NOMO-1 treated with dmso at 0.1 percent for 144 hours (cell line): ENCODE data around the gene ARHGAP31.
"Not testable (repeated sequence)": the region's sequence is repeated elsewhere in the genome, so short reads cannot be mapped to it uniquely, and the experiment has no call there.

ENCODE experiments used
- DNase-seq: peaks from one replicate; lab custom pipeline; 2025; ENCODE audit not compliant: unreplicated experiment; lab: John Stamatoyannopoulos, UW

Gene ARHGAP31

DNA sequence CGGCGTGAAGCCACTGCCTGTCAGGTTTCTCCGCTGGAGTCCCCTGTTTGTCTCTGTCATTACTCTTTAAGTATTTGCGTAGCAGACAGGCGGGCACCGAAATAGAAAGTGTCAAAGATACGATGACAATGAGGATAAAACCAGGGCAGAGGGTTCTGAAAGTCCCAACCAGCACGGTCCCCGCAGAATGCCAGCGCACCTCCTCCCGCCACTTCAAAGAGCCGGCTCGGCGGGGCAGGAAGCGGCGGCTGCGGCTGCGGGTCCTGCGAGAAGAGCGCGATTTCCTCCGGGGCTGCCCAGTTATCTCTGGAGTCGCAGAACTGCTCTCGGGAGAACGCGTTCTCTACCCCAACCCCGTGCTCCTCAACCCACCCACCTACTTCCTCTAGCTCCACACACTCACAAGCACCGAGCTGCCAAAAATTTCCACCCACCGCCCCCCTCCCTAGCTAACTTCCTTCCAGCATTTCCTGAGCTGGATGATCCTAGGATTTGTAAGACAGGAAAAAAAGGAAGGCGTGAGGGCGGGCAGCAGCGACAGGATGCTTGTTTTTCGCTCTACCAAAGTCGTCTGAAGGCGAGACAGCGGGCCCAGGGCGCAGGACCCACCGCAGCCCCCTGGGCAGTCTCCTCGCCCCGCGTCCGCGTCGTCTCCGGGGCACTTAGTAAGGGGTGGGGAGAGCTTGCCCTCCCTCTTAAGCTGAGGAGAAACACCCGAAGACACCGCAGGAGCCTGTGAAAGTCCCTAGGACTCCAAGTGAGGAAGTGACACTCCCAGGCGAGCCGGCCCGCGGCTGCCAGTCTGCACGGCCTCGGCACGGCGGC lies at the start of gene ARHGAP31:
Gene ARHGAP31 (plus strand): TSS at position 513 of the 825 bp plus-strand sequence. CDS start 522 bp downstream, outside the sequence.
- DNase-seq: peak; percentile 41

GRCh38 chr3:119245778-119246177 lies 48.4 kb upstream of the ARHGAP31 start:
- no peak for DNase-seq

- no peak for DNase-seq
These were observed 39.0 kb upstream of the ARHGAP31 start for GRCh38 chr3:119255214-119255613.

- no peak for DNase-seq
These were observed 37.1 kb upstream of the ARHGAP31 start for GRCh38 chr3:119257111-119257510.

DNA sequence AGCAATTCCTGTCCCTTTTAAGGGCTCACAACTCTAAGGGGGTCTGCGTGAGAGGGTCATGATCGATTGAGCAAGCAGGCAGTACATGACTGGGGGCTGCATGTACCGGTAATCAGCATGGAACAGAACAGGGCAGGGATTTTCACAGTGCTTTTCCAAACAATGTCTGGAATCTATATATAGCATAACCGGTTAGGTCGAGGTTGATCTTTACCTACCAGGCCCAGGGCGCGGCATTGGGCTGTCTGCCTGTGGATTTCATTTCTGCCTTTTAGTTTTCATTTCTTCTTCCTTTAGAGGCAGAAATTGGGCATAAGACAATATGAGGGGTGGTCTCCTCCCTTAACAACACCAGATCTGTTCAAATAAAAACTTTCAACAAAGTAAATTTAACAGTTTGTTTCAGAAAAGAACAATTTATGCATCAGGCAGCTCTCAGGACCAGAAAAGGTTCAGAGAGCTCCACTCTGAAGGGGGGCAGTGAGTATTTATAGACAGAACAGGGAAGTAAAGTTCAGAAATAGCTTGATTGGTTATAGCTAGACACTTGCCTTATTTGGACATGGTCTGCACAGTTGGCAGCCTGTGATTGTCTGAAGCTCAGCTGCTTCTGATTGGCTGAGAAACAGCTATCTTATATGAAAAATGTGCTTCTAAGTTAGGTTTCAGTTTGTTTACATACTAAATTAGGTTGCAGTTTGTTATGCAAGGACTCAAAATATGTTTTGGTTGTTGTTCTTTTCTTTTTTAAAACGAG lies 36.4 kb upstream of the ARHGAP31 start:
- peak; percentile 20 for DNase-seq

DNA sequence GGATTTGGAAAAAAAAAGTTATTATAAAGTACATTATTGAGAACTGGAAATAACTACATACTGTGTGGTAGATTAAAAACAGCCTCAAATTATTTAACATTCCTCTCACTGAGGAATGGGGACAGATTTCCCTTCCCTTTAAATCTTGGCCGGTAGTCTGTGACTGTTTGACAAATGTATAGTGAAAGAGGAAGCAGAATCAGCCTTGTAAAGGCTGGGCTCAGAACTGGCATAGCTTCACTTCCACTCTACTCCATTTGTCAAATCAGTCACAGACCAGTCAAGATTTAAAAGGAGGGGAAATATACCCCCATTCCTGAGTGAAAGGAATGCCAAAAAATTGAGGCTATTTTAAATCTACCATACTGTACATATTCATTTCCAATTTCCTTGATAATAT lies 35.3 kb upstream of the ARHGAP31 start:
- peak; percentile 37 for DNase-seq

GRCh38 chr3:119259821-119260220 lies 34.4 kb upstream of the ARHGAP31 start:
- no peak for DNase-seq

- DNase-seq: no peak
These were observed 33.1 kb upstream of the ARHGAP31 start for GRCh38 chr3:119261055-119261454.

DNA sequence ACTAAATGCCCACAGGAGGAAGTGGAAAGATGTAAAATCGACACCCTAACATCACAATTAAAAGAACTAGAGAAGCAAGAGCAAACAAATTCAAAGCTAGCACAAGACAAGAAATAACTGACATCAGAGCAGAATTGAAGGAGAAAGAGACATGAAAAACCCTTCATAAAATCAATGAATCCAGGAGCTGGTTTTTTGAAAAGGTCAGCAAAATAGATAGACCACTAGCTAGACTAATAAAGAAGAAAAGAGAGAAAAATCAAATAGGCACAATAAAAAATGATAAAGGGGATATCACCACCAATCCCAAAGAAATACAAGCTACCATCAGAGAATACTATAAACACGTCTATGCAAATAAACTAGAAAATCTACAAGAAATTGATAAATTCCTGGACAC lies 24.0 kb upstream of the ARHGAP31 start:
- DNase-seq: not testable (repeated sequence)

DNA sequence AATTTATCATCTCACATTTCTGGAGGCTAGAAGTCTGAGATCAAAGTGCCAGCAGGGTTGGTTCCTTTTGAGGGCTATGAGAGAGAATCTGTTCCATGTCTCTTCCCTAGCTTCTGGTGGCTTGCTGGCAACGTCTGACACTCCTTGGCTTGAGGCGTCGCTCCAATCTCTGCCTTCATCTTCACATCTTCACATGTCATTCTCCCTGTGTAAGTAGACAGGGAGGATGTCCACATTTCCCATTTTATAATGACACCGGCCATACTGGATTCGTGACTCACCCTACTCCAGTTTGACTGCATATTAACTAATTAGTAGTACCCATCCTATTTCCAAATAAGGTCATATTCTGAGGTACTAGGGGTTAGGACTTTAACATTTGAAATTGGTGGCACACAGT lies 17.5 kb upstream of the ARHGAP31 start:
- no peak for DNase-seq

DNA sequence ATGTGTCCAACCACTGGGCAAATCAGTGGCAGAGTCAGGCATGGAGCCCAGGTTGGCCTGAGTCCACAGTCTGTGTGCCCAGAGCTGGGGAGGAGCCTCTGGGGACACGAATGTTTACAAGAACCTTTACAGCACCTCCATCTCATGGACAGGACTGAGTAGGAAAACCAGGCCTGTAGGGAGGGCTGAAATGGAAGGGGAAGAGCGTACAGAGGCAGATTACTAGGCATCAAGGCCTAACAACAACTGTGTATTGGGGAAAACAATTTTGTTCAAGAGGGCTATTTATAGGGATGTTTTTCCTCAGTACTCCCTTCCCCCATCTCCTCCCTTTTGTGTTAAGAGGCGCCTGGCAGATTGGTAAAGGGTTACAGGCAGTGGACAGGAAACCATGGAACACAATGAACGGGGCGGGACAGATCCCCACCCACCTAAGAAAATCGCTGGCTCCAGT lies 15.1 kb upstream of the ARHGAP31 start:
- DNase-seq: no peak

DNA sequence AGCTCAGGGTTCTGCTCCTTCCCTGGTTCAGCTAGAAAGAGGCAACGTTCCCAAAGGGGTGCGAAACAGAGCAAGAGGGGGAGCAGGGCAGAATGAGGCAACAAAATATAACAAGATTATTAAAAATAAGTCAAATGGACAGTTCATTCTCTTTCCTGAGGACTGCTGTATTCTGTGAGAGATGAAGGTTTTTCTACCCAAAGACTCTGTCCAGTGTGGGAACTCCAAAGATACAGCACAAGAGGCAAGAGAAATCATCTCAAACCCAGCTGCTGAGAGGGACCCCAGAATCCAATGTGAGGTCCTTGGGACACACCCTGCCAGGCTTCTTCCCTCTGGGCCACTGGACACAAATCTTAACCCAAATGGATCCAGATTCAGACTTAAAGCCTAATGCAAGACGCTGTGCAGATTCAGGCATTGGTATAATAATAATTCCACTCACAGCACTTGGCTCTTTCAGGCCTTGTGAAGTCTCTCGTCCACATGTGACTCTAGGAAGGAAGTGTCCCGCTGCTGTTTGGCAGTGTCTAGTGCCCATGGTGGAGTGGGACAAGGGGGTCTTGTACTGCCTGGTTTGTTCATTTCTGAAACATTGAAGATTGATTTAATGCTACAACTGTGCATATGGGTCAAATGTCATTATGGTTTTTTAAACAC lies 14.5 kb upstream of the ARHGAP31 start:
- no peak for DNase-seq

DNA sequence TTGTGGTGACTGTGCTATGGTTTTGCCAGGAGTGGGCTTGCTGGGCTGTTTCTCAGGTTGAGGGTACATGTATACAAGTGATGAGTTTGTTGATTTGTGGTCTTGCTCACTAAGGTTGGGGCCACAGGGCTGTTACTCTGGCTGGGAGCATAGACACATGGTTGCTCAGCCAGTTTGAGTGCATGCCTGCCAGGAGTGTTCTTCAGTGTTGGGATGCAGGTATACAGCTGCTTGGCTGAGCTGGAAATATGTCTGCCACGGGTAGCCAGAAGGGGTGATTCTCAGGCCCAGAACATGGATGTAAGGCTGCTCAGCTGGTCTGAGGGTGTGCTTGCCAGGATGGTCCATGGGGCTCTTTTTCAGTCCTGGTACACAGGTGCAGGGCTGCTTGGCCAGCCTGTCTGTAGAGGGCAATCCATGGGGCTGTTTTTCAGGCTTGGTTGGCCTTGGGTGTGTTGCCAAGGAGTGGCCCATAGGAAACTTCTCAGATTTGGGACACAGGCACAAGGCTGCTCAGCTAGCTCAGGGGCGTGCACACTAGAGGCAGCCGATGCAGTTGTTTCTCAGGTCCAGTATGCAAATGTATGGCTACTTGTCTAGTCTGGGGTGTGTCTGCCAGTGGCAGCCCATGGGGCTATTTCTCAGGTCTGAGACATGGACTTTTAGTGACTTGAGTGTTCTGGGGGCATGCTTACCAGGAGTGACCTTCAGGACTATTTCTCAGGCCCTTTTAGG lies 5.3 kb upstream of the ARHGAP31 start:
- DNase-seq: no peak

GRCh38 chr3:119289404-119289770 lies 4.8 kb upstream of the ARHGAP31 start:
- DNase-seq: no peak

DNA sequence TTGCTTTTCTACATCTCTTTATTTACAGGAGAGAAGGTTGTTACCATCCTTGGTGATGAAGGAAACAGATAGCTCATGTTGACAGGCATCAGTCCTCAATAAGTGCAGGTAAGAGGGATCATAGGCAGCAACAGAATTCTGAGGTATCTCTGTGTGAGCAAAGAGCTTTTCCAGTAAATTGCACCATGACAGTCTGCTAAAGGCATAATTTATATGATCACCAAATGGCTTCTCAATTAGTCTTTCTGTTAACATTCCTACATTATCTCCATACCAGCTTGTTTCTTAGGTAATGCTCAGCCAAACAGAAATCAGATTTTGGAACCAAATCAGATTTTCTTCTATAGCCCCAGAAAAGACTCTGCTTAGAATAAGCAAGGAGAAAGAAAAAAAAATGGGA lies 3.6 kb upstream of the ARHGAP31 start:
- no peak for DNase-seq

DNA sequence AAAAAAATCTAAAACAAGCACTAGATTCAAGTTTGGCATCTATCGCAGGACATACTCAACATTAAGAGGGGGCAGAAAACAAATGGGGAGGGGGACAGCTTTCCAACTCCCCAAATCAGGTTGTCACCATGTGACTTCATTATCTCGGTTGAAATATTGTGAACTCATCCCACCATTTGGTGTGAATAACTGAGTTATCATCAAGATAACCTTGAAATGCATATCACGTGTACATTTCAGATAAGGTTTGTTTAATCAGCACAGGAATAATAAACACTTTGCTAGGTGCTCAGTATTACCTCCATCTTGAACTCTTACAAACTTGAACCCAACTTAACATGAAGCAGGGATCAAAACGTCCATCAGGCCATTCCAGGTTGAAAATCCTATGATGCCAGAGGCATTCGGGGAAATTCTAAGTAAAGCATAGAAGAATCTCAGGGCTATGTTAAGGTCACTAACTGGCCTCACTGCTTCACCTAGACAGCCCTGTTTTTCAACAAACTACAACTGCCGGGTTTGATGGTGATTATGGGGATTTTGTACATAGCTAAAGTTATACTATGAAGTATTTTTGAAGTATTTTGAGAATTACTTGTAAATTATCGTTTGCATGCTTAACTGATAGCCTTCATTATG lies 3.0 kb upstream of the ARHGAP31 start:
- no peak for DNase-seq

DNA sequence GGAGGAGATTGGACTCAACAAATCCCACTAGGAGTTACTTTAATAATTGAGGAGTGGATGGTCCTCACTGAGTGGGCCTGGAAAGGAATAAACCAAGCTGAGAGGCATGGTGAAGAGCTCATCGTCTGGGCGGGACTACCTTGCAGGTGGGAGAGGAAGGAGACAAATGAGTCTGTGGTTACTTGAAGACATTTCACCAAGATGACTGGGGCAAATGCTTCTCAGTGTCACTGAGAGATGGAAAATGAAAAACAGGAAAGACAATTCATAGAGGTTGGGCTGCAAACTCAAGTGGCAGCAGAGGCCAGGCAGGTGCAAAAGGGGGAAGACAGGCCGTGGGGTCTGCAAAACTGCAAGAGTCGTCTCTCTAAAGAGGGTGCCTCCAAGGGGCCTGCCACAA lies 1.5 kb upstream of the ARHGAP31 start:
- DNase-seq: no peak

- no peak for DNase-seq
These were observed 895 bp upstream of the ARHGAP31 start for GRCh38 chr3:119293105-119293870.

DNA sequence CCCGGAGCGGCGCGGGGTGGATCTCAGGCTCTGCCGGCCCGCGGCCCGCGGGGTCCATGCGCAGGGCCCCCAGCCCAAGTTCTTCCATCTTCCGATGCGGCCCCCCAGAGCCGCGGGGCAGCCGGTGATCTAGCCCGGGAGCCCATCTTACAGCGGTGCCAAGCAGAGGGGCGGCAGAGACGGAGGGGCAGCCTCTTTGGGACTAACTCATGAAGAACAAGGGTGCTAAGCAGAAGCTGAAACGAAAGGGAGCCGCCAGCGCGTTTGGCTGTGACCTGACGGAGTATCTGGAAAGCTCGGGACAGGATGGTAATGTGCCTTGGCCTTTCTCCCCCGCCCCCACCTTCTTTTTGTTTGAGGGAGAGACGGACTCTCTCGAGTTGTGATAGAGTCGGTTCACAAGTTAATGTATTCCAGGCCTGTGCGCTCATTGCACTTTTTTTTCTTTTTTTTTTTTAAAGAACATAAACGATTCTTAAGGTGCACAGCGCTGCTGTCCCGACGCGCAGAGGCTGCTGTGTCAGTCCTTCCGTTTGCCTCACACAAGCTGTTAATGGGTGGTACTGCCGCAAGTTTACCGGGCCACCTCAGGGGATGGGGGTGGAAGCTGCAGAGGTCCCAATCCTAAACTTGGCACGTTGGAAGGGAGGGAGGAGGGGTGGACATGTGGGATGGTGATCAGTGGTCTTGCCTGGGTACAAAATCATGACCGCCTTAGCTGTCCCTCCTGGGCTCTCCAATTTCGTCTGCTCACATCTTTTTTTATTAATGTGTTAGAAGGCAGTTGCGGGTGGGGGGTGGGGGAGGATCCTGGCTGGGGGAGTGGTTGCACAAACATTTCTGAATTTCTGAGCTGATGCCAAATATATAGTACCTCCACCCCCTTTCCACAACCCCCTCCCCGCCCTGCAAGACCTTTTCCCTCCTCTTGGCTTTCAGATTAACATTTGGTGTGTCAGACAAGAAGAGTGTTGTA lies 801 bp downstream of the ARHGAP31 start:
- DNase-seq: no peak
